Measurements from ENCODE around the gene AKR1D1.

GRCh38 chr7:138166681-138167080, 90.4 kb downstream of the AKR1D1 start:
- no peak for TF ChIP-seq CTCF (conservative IDR thresholded peaks at IDR 0.05 in 1 of 2, IDR thresholded peaks at IDR 0.05 in 1 of 2; ENCODE audit: extremely low read depth in 1 of 2, insufficient read depth in 1 of 2, low read depth in 1 of 2, low read length in 2 of 2)
- no peak for TF ChIP-seq EZH2 (IDR thresholded peaks at IDR 0.05; ENCODE audit: borderline replicate concordance, low read length)

Data from mammary epithelial cell (primary cell).